GM21825 (cell line): ENCODE data around the gene NBAS.
A peak's percentile ranks its signal among the peaks of the same experiment; 100 is the strongest.

Experiments used
- ATAC-seq: cut with Tn5 transposase; IDR thresholded peaks from one replicate; pipeline ENCODE4 v1.9.1; 2021; ENCODE audit warnings: mild to moderate bottlenecking, moderate library complexity; ENCODE audit not compliant: unreplicated experiment

Gene NBAS

GRCh38 chr2:15591692-15592463 is 30.7 kb upstream of the NBAS start, which contains the start of gene DDX1:
DDX1 (plus strand) TSS chr2:15591868; CDS start chr2:15591934, 66 bp downstream.
- ATAC-seq: peak; percentile 96

GRCh38 chr2:15591373-15591691 is 30.2 kb upstream of the NBAS start:
- ATAC-seq: no peak

GRCh38 chr2:15588329-15588919 is 27.3 kb upstream of the NBAS start:
- no peak for ATAC-seq

GRCh38 chr2:15584767-15585469 is 23.8 kb upstream of the NBAS start:
- ATAC-seq: no peak

- ATAC-seq: no peak
These were observed 23.2 kb upstream of the NBAS start for GRCh38 chr2:15584316-15584715.

GRCh38 chr2:15583826-15584225 is 22.7 kb upstream of the NBAS start:
- no peak for ATAC-seq

- no peak for ATAC-seq
These were observed 21.7 kb upstream of the NBAS start for GRCh38 chr2:15582710-15583357.

- ATAC-seq: no peak
These were observed 19.3 kb upstream of the NBAS start for GRCh38 chr2:15580451-15580850.

- no peak for ATAC-seq
These were observed 18.5 kb upstream of the NBAS start for GRCh38 chr2:15579641-15580040.

- ATAC-seq: peak; percentile 93
These were observed 16.1 kb upstream of the NBAS start for GRCh38 chr2:15577071-15577735.

GRCh38 chr2:15571729-15572128 is 10.6 kb upstream of the NBAS start:
- no peak for ATAC-seq

- no peak for ATAC-seq
These were observed 9.0 kb upstream of the NBAS start for GRCh38 chr2:15570104-15570503.

GRCh38 chr2:15568874-15569273 is 7.7 kb upstream of the NBAS start:
- ATAC-seq: no peak

- no peak for ATAC-seq
These were observed 5.8 kb upstream of the NBAS start for GRCh38 chr2:15566912-15567311.

- no peak for ATAC-seq
These were observed 5.0 kb upstream of the NBAS start for GRCh38 chr2:15565994-15566671.

GRCh38 chr2:15565392-15565791 is 4.3 kb upstream of the NBAS start:
- ATAC-seq: no peak

- no peak for ATAC-seq
These were observed 2.3 kb upstream of the NBAS start for GRCh38 chr2:15563227-15564100.

- no peak for ATAC-seq
These were observed 1.4 kb upstream of the NBAS start for GRCh38 chr2:15562354-15563031.
